Nephron (organoid): Measurements from ENCODE around the gene GARIN3.

Experiments used
- H3K27ac Mint-ChIP-seq, 3 experiments: 2 replicates each; pipeline ENCODE4 v1.8.0; 2020; ENCODE audit warnings: mixed read lengths in 3 of 3, mild to moderate bottlenecking in 2 of 3, moderate library complexity in 1 of 3
- H3K27me3 Mint-ChIP-seq: 2 replicates; pipeline ENCODE4 v1.8.0; 2021; ENCODE audit warnings: low read depth, mild to moderate bottlenecking, moderate library complexity, mixed read lengths
- H3K36me3 Mint-ChIP-seq: 2 replicates; pipeline ENCODE4 v1.8.0; 2020; ENCODE audit warnings: low read depth, mixed read lengths
- H3K4me1 Mint-ChIP-seq: 2 replicates; pipeline ENCODE4 v1.8.0; 2020; ENCODE audit warnings: mixed read lengths
- H3K4me3 Mint-ChIP-seq, 3 experiments: 2 replicates each; pipeline ENCODE4 v1.8.0; 2020; ENCODE audit warnings: mild to moderate bottlenecking in 3 of 3, mixed read lengths in 3 of 3, moderate library complexity in 2 of 3
- H3K9me3 Mint-ChIP-seq: 2 replicates; pipeline ENCODE4 v1.8.0; 2020; ENCODE audit warnings: mixed read lengths
- TF ChIP-seq, protein P1 (sequence below), 3 experiments: fragments of 200-600 bp; sonication (generic); IDR thresholded peaks; one replicate each; pipeline ENCODE4 v1.5.0; 2021; ENCODE audit warnings: antibody characterized with exemption in 3 of 3; ENCODE audit not compliant: unreplicated experiment in 3 of 3

The GARIN3 gene

DNA sequence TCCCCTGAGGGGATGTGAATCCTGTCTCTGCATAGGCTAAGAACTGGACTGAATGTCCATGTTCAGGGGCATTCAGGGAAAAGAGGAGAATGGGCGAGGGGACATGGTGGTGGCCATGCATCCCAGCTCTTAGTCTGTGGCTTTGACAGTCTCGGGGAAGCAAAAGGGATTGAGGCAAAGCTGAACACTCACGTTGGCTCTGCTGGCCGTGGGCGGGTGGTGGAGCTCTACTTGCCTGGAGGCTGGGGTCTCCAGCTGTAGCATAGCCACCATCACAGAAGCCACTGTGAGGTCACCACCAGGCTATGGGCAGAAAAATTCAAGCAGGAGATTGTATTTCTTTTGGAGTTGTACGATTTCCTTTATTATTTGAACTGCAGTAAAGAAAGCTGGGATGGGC is 4.1 kb downstream of the GARIN3 start:
- Mint-ChIP-seq H3K4me1 (no peaks in the 10 kb centered on the region), H3K36me3 (no peaks in the 10 kb centered on the region)

DNA sequence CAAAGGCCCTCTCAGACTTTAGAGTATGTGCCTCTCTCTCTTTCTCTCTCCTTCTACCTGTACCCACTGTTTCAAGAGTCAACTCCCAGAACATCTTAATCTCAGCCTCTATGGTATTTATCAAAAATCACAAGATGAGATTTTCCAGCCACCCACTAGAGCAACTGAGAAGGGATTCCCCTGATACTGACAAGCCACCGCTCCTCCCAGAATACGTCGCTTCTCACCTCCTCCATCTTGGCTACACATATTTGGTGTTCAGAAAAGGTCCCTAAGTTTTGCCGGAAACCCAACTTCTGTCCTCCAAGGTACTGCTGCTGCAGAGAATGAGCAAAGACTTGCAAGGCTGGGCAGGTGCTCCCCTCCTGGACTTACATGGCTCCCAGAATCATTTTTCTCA is 6.1 kb downstream of the GARIN3 start:
- Mint-ChIP-seq H3K27me3 (peaks cover 5% of the 10 kb centered on the region), H3K36me3 (no peaks in the 10 kb centered on the region), H3K27ac (no peak overlapping the region), H3K4me3 (no peak overlapping the region), H3K4me1 (no peaks in the 10 kb centered on the region), H3K9me3 (peaks cover 3% of the 10 kb centered on the region)
- TF ChIP-seq, protein P1, sequence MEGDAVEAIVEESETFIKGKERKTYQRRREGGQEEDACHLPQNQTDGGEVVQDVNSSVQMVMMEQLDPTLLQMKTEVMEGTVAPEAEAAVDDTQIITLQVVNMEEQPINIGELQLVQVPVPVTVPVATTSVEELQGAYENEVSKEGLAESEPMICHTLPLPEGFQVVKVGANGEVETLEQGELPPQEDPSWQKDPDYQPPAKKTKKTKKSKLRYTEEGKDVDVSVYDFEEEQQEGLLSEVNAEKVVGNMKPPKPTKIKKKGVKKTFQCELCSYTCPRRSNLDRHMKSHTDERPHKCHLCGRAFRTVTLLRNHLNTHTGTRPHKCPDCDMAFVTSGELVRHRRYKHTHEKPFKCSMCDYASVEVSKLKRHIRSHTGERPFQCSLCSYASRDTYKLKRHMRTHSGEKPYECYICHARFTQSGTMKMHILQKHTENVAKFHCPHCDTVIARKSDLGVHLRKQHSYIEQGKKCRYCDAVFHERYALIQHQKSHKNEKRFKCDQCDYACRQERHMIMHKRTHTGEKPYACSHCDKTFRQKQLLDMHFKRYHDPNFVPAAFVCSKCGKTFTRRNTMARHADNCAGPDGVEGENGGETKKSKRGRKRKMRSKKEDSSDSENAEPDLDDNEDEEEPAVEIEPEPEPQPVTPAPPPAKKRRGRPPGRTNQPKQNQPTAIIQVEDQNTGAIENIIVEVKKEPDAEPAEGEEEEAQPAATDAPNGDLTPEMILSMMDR (IDR thresholded peaks at IDR 0.05; ENCODE audit: unreplicated experiment in 3 of 3), result no peak

More for the DNA sequence above, 4.1 kb downstream of the GARIN3 start:
- no peak overlapping the region for H3K27ac Mint-ChIP-seq
- H3K27me3 Mint-ChIP-seq, result peaks cover 11% of the 10 kb centered on the region
- H3K4me3 Mint-ChIP-seq, result no peak overlapping the region
- no peaks in the 10 kb centered on the region for H3K9me3 Mint-ChIP-seq
- TF ChIP-seq, protein P1 (IDR thresholded peaks at IDR 0.05; ENCODE audit: unreplicated experiment in 3 of 3), result no peak

DNA sequence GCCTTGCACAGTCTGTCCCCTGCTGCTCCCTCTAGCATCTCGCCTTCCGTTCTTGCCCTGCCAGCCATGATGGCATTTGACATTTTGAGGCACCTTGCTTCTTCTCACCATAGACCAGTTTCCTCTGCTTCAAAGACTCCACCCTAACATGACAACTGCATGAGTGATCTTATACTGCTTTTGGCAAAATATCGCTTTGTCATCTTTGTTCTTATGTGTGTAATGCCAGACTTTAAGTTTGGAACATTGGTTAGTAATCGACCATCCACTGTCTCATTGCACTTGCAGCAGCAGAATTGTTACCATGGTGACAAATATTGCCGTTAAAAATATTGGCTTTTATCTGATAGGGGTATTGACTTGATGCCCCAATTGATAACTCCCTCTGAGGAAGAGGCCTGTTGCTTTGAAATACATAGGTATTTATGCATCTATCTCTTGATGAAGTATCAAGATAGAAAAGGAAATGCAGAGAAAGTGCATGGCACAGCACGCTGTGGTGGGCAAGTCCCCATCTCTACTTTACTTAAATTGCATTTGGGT is 6.8 kb downstream of the GARIN3 start:
- H3K27me3 Mint-ChIP-seq, result peaks cover 5% of the 10 kb centered on the region
- H3K36me3 Mint-ChIP-seq, result no peaks in the 10 kb centered on the region
- no peak overlapping the region for H3K4me3 Mint-ChIP-seq
- H3K27ac Mint-ChIP-seq, result no peak overlapping the region
- no peaks in the 10 kb centered on the region for H3K4me1 Mint-ChIP-seq
- TF ChIP-seq, protein P1 (IDR thresholded peaks at IDR 0.05; ENCODE audit: unreplicated experiment in 3 of 3), result no peak
- H3K9me3 Mint-ChIP-seq, result peaks cover 3% of the 10 kb centered on the region

DNA sequence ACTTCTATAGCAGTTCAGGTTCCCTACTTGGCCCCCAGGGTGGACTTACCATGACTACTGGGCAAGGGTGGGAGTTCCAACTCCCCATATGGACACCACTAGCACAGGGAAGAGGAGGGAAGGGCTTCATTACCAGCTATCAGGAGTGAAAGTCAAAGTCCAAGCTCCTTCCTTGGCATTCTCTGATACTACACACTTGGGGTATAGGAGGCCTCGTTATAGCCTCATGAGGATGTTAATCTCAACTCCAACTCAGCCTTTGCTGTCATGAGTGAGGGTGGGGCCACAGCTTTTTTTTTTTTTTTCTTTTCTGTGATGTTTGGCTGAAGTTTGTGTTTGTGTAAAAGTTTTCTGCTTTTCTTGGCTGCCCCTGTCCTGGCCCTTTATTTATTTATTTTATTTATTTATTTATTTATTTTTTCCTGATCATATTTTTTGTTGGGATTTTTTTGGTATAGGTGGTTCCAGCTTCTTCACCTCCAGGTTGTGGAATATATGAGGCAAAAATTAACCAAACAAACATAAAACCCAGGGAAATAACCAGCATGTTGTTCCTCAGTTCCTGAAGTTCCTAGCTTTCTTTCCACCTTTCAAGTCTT is 8.7 kb downstream of the GARIN3 start:
- peaks cover 3% of the 10 kb centered on the region for H3K9me3 Mint-ChIP-seq
- H3K27ac Mint-ChIP-seq, result no peak overlapping the region
- H3K4me3 Mint-ChIP-seq, result no peak overlapping the region

DNA sequence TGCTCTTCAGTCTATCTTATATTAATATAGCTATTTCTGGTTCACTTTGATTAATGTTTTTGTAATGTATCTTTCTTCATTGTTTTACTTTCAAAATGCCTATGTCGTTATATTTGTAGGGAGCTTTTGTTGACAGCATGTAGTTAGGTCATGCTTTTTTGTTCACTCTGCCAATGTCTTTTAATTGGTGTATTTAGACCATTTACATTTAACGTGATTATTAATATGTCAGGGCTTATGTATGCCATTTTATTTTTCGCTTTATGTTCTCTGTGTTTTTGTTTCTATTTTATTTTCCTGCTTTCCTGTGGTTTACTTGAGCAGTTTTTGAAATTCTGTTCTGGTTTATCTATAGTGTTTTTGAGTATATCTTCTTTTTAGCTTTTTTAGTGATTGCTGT is 10.8 kb downstream of the GARIN3 start:
- Mint-ChIP-seq H3K36me3 (no peaks in the 10 kb centered on the region), H3K27ac (no peak overlapping the region), H3K27me3 (no peaks in the 10 kb centered on the region), H3K4me1 (no peaks in the 10 kb centered on the region), H3K9me3 (peaks cover 3% of the 10 kb centered on the region), H3K4me3 (no peak overlapping the region)
- TF ChIP-seq, protein P1 (IDR thresholded peaks at IDR 0.05; ENCODE audit: unreplicated experiment in 3 of 3), result no peak

More for the DNA sequence above, 8.7 kb downstream of the GARIN3 start:
- no peaks in the 10 kb centered on the region for H3K4me1 Mint-ChIP-seq
- no peaks in the 10 kb centered on the region for H3K27me3 Mint-ChIP-seq
- H3K36me3 Mint-ChIP-seq, result no peaks in the 10 kb centered on the region
- TF ChIP-seq, protein P1 (IDR thresholded peaks at IDR 0.05; ENCODE audit: unreplicated experiment in 3 of 3), result no peak

DNA sequence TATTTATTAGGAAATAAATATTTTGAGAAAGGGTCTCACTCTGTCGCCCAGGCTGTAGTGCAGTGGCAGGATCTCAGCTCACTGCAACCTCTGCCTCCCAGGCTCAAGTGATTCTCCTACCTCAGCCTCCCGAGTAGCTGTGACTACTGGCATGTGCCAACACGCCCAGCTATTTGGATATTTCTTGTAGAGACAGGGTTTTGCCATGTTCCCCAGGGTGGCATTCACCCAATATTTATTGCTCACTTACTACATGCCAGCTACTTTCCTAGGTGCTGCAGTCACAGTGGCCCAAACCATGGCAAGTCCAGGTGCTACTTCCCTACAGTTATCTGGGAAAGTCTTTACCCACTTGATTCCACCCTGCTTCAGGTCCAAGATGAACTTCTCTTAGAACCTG is 15.1 kb downstream of the GARIN3 start:
- no peak overlapping the region for H3K27ac Mint-ChIP-seq
- H3K36me3 Mint-ChIP-seq, result no peaks in the 10 kb centered on the region
- H3K4me3 Mint-ChIP-seq, result no peak overlapping the region
- no peaks in the 10 kb centered on the region for H3K9me3 Mint-ChIP-seq
- H3K4me1 Mint-ChIP-seq, result no peaks in the 10 kb centered on the region
- peaks cover 8% of the 10 kb centered on the region for H3K27me3 Mint-ChIP-seq
- TF ChIP-seq, protein P1 (IDR thresholded peaks at IDR 0.05; ENCODE audit: unreplicated experiment in 3 of 3), result no peak
